Activated T-cell treated with anti-CD3 and anti-CD28 coated beads, Interleukin-2, amount 50 U/mL, for 72 hours (primary cell): ENCODE measurements around the gene ZNF341. TPM values are rescaled to one million over a fixed set of nuclear protein-coding genes. Genes with fewer than 3 reads are reported as not detected.

ENCODE experiments used
- ATAC-seq, 2 donors: fragments of 150-1000 bp; cut with Tn5 transposase; replicated peaks in 1 of 2; 2 replicates each; pipeline ENCODE4 v1.10.0; 2021; ENCODE audit warnings: moderate library complexity in 2 of 2, mild to moderate bottlenecking in 1 of 2
- DNase-seq, 2 donors: peaks; one replicate each; pipeline ENCODE4 v3.0.0; 2021 to 2022; ENCODE audit warnings: mixed read lengths in 1 of 2
- H3K27ac Mint-ChIP-seq: one replicate; pipeline ENCODE4 v1.8.0; 2022; ENCODE audit warnings: mild to moderate bottlenecking, moderate library complexity, mixed read lengths
- H3K27me3 Mint-ChIP-seq: one replicate; pipeline ENCODE4 v1.8.0; 2022; ENCODE audit warnings: low read depth, mixed read lengths
- H3K36me3 Mint-ChIP-seq, 2 donors: one replicate each; pipeline ENCODE4 v1.8.0; 2022; ENCODE audit warnings: mixed read lengths in 2 of 2, mild to moderate bottlenecking in 1 of 2; ENCODE audit not compliant: insufficient read depth in 2 of 2
- H3K4me1 Mint-ChIP-seq: one replicate; pipeline ENCODE4 v1.8.0; 2022; ENCODE audit warnings: low read depth, mixed read lengths
- H3K4me3 Mint-ChIP-seq, 2 donors: one replicate each; pipeline ENCODE4 v1.8.0; 2022; ENCODE audit warnings: mild to moderate bottlenecking in 2 of 2, mixed read lengths in 2 of 2, moderate library complexity in 2 of 2
- H3K9me3 Mint-ChIP-seq, 2 donors: one replicate each; pipeline ENCODE4 v1.8.0; 2022; ENCODE audit warnings: mixed read lengths in 2 of 2
- total RNA-seq, 2 donors: library from RNA; stranded (reverse); gene quantifications; one replicate each; pipeline ENCODE4 v1.2.3, GENCODE V29; 2022

The ZNF341 gene
- total RNA-seq, 2 donors from 2014 or later, result 3.0 to 3.3 TPM

- no peaks in the 10 kb centered on the region for H3K9me3 Mint-ChIP-seq
- DNase-seq, result no peak
- peaks cover 14% of the 10 kb centered on the region for H3K4me1 Mint-ChIP-seq
- no peak overlapping the region for H3K27ac Mint-ChIP-seq
- H3K27me3 Mint-ChIP-seq, result no peaks in the 10 kb centered on the region
- no peaks in the 10 kb centered on the region for H3K36me3 Mint-ChIP-seq
- ATAC-seq, result no peak
- no peak overlapping the region for H3K4me3 Mint-ChIP-seq
These were observed 4.0 kb upstream of the ZNF341 start for GRCh38 chr20:33727806-33728205.

- DNase-seq (no peak), ATAC-seq (no peak)
- H3K4me3 Mint-ChIP-seq, result no peak overlapping the region
- no peaks in the 10 kb centered on the region for H3K27me3 Mint-ChIP-seq
- H3K9me3 Mint-ChIP-seq, result no peaks in the 10 kb centered on the region
- no peak overlapping the region for H3K27ac Mint-ChIP-seq
- H3K4me1 Mint-ChIP-seq, result peaks cover 21% of the 10 kb centered on the region
- no peaks in the 10 kb centered on the region for H3K36me3 Mint-ChIP-seq
These were observed 3.3 kb upstream of the ZNF341 start for GRCh38 chr20:33728463-33728862.

- H3K36me3 Mint-ChIP-seq, result no peaks in the 10 kb centered on the region
- ATAC-seq (no peak), DNase-seq (no peak)
- no peak overlapping the region for H3K4me3 Mint-ChIP-seq
- no peaks in the 10 kb centered on the region for H3K27me3 Mint-ChIP-seq
- H3K9me3 Mint-ChIP-seq, result no peaks in the 10 kb centered on the region
- H3K4me1 Mint-ChIP-seq, result peaks cover 27% of the 10 kb centered on the region
- H3K27ac Mint-ChIP-seq, result no peak overlapping the region
These were observed 2.7 kb upstream of the ZNF341 start for GRCh38 chr20:33729101-33729500.

GRCh38 chr20:33730946-33731692, 677 bp upstream of the ZNF341 start:
- no peak for ATAC-seq
- Mint-ChIP-seq H3K27ac (peak overlapping the region; percentile 90), H3K36me3 (peaks cover 1% of the 10 kb centered on the region in 2 donors), H3K4me1 (peaks cover 30% of the 10 kb centered on the region), H3K27me3 (no peaks in the 10 kb centered on the region), H3K9me3 (no peaks in the 10 kb centered on the region), H3K4me3 (peak overlapping the region; percentile 83 to 84)
- DNase-seq, result no peak

- H3K4me3 Mint-ChIP-seq, result peak overlapping the region; percentile 87 to 94
- DNase-seq (peak; percentile 85 to 89), ATAC-seq (peak; percentile 74 to 81)
- H3K27me3 Mint-ChIP-seq, result no peaks in the 10 kb centered on the region
- H3K9me3 Mint-ChIP-seq, result peaks cover 5% of the 10 kb centered on the region in 2 donors
- peaks cover 6 to 8% of the 10 kb centered on the region in 2 donors for H3K36me3 Mint-ChIP-seq
- H3K4me1 Mint-ChIP-seq, result peaks cover 30% of the 10 kb centered on the region
- H3K27ac Mint-ChIP-seq, result peak overlapping the region; percentile 46
These were observed 572 bp downstream of the ZNF341 start for GRCh38 chr20:33732166-33732970.

GRCh38 chr20:33733654-33734576, 2.1 kb downstream of the ZNF341 start:
- Mint-ChIP-seq H3K4me1 (peaks cover 30% of the 10 kb centered on the region), H3K36me3 (peaks cover 6 to 8% of the 10 kb centered on the region in 2 donors), H3K27me3 (no peaks in the 10 kb centered on the region), H3K9me3 (peaks cover 5% of the 10 kb centered on the region in 2 donors), H3K27ac (peak overlapping the region; percentile 56), H3K4me3 (peak overlapping the region; percentile 40 to 87)
- DNase-seq (no peak), ATAC-seq (no peak)

GRCh38 chr20:33736962-33737361, 5.2 kb downstream of the ZNF341 start:
- H3K4me1 Mint-ChIP-seq, result peaks cover 20% of the 10 kb centered on the region
- DNase-seq, result no peak
- no peaks in the 10 kb centered on the region for H3K27me3 Mint-ChIP-seq
- H3K36me3 Mint-ChIP-seq, result peaks cover 6 to 8% of the 10 kb centered on the region in 2 donors
- H3K9me3 Mint-ChIP-seq, result peaks cover 5% of the 10 kb centered on the region in 2 donors
- H3K4me3 Mint-ChIP-seq, result no peak overlapping the region
- ATAC-seq, result no peak
- no peak overlapping the region for H3K27ac Mint-ChIP-seq

- no peaks in the 10 kb centered on the region for H3K4me1 Mint-ChIP-seq
- no peak overlapping the region for H3K4me3 Mint-ChIP-seq
- peaks cover 6 to 8% of the 10 kb centered on the region in 2 donors for H3K36me3 Mint-ChIP-seq
- no peak for DNase-seq
- ATAC-seq, result no peak
- H3K27me3 Mint-ChIP-seq, result no peaks in the 10 kb centered on the region
- peaks cover 5% of the 10 kb centered on the region in 2 donors for H3K9me3 Mint-ChIP-seq
- no peak overlapping the region for H3K27ac Mint-ChIP-seq
These were observed 7.7 kb downstream of the ZNF341 start for GRCh38 chr20:33739493-33739892.

- ATAC-seq, result no peak
- no peak overlapping the region for H3K27ac Mint-ChIP-seq
- no peak for DNase-seq
- no peaks in the 10 kb centered on the region for H3K27me3 Mint-ChIP-seq
- H3K4me3 Mint-ChIP-seq, result no peak overlapping the region
- H3K36me3 Mint-ChIP-seq, result peaks cover 7 to 8% of the 10 kb centered on the region in 2 donors
- H3K9me3 Mint-ChIP-seq, result peaks cover 5% of the 10 kb centered on the region in 2 donors
- H3K4me1 Mint-ChIP-seq, result no peaks in the 10 kb centered on the region
These were observed 8.4 kb downstream of the ZNF341 start for GRCh38 chr20:33740189-33740588.

- no peak overlapping the region for H3K27ac Mint-ChIP-seq
- no peak for ATAC-seq
- H3K27me3 Mint-ChIP-seq, result no peaks in the 10 kb centered on the region
- no peak for DNase-seq
- no peak overlapping the region for H3K4me3 Mint-ChIP-seq
- H3K4me1 Mint-ChIP-seq, result no peaks in the 10 kb centered on the region
- peaks cover 2% of the 10 kb centered on the region in 2 donors for H3K36me3 Mint-ChIP-seq
- H3K9me3 Mint-ChIP-seq, result no peaks in the 10 kb centered on the region
These were observed 12.4 kb downstream of the ZNF341 start for GRCh38 chr20:33744181-33744580.

- H3K9me3 Mint-ChIP-seq, result no peaks in the 10 kb centered on the region
- H3K36me3 Mint-ChIP-seq, result peaks cover 2% of the 10 kb centered on the region in 2 donors
- ATAC-seq (no peak), DNase-seq (no peak)
- H3K4me3 Mint-ChIP-seq, result no peak overlapping the region
- no peaks in the 10 kb centered on the region for H3K4me1 Mint-ChIP-seq
- no peaks in the 10 kb centered on the region for H3K27me3 Mint-ChIP-seq
- H3K27ac Mint-ChIP-seq, result no peak overlapping the region
These were observed 13.1 kb downstream of the ZNF341 start for GRCh38 chr20:33744773-33745385.

GRCh38 chr20:33746325-33746998, 14.7 kb downstream of the ZNF341 start:
- ATAC-seq (no peak), DNase-seq (no peak)
- Mint-ChIP-seq H3K27ac (no peak overlapping the region), H3K4me1 (no peaks in the 10 kb centered on the region), H3K4me3 (no peak overlapping the region), H3K36me3 (peaks cover 2% of the 10 kb centered on the region in 2 donors), H3K9me3 (no peaks in the 10 kb centered on the region), H3K27me3 (no peaks in the 10 kb centered on the region)
